Fibroblast of the aortic adventitia (primary cell): Measurements from ENCODE around the gene UBL3. TPM values are rescaled to one million over a fixed set of nuclear protein-coding genes. Genes with fewer than 3 reads are reported as not detected.

ENCODE experiments used
- DNase-seq: peaks from one replicate; pipeline ENCODE4 v3.0.0-alpha.2; 2010; ENCODE audit warnings: low read depth
- H3K4me3 ChIP-seq: 2 replicates; pipeline ENCODE4 v1.5.1; 2011; ENCODE audit warnings: low read depth, mild to moderate bottlenecking, control low read depth, low read length, moderate library complexity
- CTCF ChIP-seq: IDR thresholded peaks from 2 replicates; pipeline ENCODE4 v1.5.1; 2011; ENCODE audit warnings: mild to moderate bottlenecking, low read length, control low read depth, inconsistent platforms; ENCODE audit not compliant: insufficient read depth
- total RNA-seq: library from RNA; depleted of rRNA; stranded (reverse); fragments of >200 nt; gene quantifications from 2 replicates; pipeline ENCODE4 v1.2.3, GENCODE V29; 2012; ENCODE audit warnings: low replicate concordance

Gene UBL3
- total RNA-seq, 1 donor: 57.7 TPM

GRCh38 chr13:29845440-29846056 is 4.9 kb downstream of the UBL3 start:
- H3K4me3 ChIP-seq: no peak overlapping the region
- peak; percentile 28 for TF ChIP-seq CTCF
- DNase-seq: peak; percentile 64

- TF ChIP-seq CTCF: no peak
- H3K4me3 ChIP-seq: no peak overlapping the region
- peak; percentile 55 for DNase-seq
Measured at GRCh38 chr13:29844441-29844840, 6.0 kb downstream of the UBL3 start.

GRCh38 chr13:29840585-29840984 is 9.8 kb downstream of the UBL3 start:
- no peak for TF ChIP-seq CTCF
- H3K4me3 ChIP-seq: no peak overlapping the region
- DNase-seq: no peak

GRCh38 chr13:29835280-29836061 is 14.9 kb downstream of the UBL3 start:
- no peak for DNase-seq
- H3K4me3 ChIP-seq: no peak overlapping the region
- no peak for TF ChIP-seq CTCF

- no peak for TF ChIP-seq CTCF
- DNase-seq: no peak
- no peak overlapping the region for H3K4me3 ChIP-seq
Measured at GRCh38 chr13:29832761-29833298, 17.6 kb downstream of the UBL3 start.

- no peak overlapping the region for H3K4me3 ChIP-seq
- TF ChIP-seq CTCF: no peak
- no peak for DNase-seq
Measured at GRCh38 chr13:29830000-29830399, 20.4 kb downstream of the UBL3 start.
